H9 (cell line): ENCODE data around the gene GRIA1. TPM values are rescaled to one million over a fixed set of nuclear protein-coding genes. Genes with fewer than 3 reads are reported as not detected.

Experiments used
- DNase-seq: peaks from one replicate; pipeline ENCODE4 v3.0.0-alpha.2; 2017
- H2AFZ ChIP-seq: one replicate; pipeline ENCODE4 v1.6.1; 2013; ENCODE audit warnings: mild to moderate bottlenecking, low read length, control low read depth, moderate library complexity
- H2AK5ac ChIP-seq: 2 replicates; pipeline ENCODE4 v1.6.1; 2013; ENCODE audit warnings: low read length, control low read depth, mixed read lengths; ENCODE audit not compliant: insufficient read length
- H2BK120ac ChIP-seq: one replicate; pipeline ENCODE4 v1.6.1; 2013; ENCODE audit warnings: low read depth, mild to moderate bottlenecking, low read length, control low read depth, inconsistent platforms; ENCODE audit not compliant: poor library complexity, severe bottlenecking
- H2BK12ac ChIP-seq: 2 replicates; pipeline ENCODE4 v1.6.1; 2013; ENCODE audit warnings: low read length, control low read depth, mixed read lengths, low read depth; ENCODE audit not compliant: insufficient read length
- H2BK15ac ChIP-seq: 2 replicates; pipeline ENCODE4 v1.6.1; 2013; ENCODE audit warnings: low read depth, low read length, control low read depth
- H2BK20ac ChIP-seq: one replicate; pipeline ENCODE4 v1.6.1; 2013; ENCODE audit warnings: low read depth, mild to moderate bottlenecking, low read length, control low read depth, inconsistent platforms; ENCODE audit not compliant: poor library complexity, severe bottlenecking
- H2BK5ac ChIP-seq: 2 replicates; pipeline ENCODE4 v1.6.1; 2013; ENCODE audit warnings: low read length, control low read depth, mixed read lengths; ENCODE audit not compliant: insufficient read length
- H3K14ac ChIP-seq: 2 replicates; pipeline ENCODE4 v1.6.1; 2013; ENCODE audit warnings: low read length, control low read depth; ENCODE audit not compliant: insufficient read depth
- H3K18ac ChIP-seq: 2 replicates; pipeline ENCODE4 v1.6.1; 2013; ENCODE audit warnings: low read depth, mild to moderate bottlenecking, mixed read lengths, low read length, control low read depth; ENCODE audit not compliant: insufficient read length
- H3K23ac ChIP-seq: 2 replicates; pipeline ENCODE4 v1.6.1; 2013; ENCODE audit warnings: low read length, control low read depth, mixed read lengths, low read depth; ENCODE audit not compliant: insufficient read length
- H3K23me2 ChIP-seq: 2 replicates; pipeline ENCODE4 v1.6.1; 2013; ENCODE audit warnings: low read depth, mild to moderate bottlenecking, mixed read lengths, low read length, control low read depth; ENCODE audit not compliant: insufficient read length, poor library complexity, severe bottlenecking
- H3K27ac ChIP-seq: 2 replicates; pipeline ENCODE4 v1.5.1; 2013; ENCODE audit warnings: low read length, control low read depth, mixed read lengths, low read depth; ENCODE audit not compliant: insufficient read length
- H3K27me3 ChIP-seq: 2 replicates; pipeline ENCODE4 v1.6.1; 2013; ENCODE audit warnings: low read length, control low read depth, inconsistent platforms; ENCODE audit not compliant: insufficient read depth
- H3K4ac ChIP-seq: 2 replicates; pipeline ENCODE4 v1.6.1; 2013; ENCODE audit warnings: low read depth, mild to moderate bottlenecking, control low read depth, inconsistent platforms, low read length, moderate library complexity
- H3K4me1 ChIP-seq: 2 replicates; pipeline ENCODE4 v1.6.1; 2013; ENCODE audit warnings: low read length, control low read depth, inconsistent platforms; ENCODE audit not compliant: insufficient read depth
- H3K4me2 ChIP-seq: 2 replicates; pipeline ENCODE4 v1.6.1; 2013; ENCODE audit warnings: low read length, control low read depth, mixed read lengths; ENCODE audit not compliant: insufficient read length, insufficient read depth
- H3K56ac ChIP-seq: 2 replicates; pipeline ENCODE4 v1.6.1; 2013; ENCODE audit warnings: low read depth, mild to moderate bottlenecking, mixed read lengths, low read length, control low read depth; ENCODE audit not compliant: insufficient read length
- H3K79me1 ChIP-seq: 2 replicates; pipeline ENCODE4 v1.6.1; 2013; ENCODE audit warnings: low read depth, mild to moderate bottlenecking, moderate library complexity, low read length, control low read depth, inconsistent platforms; ENCODE audit not compliant: insufficient read depth, poor library complexity, severe bottlenecking
- H3K79me2 ChIP-seq: 2 replicates; pipeline ENCODE4 v1.6.1; 2013; ENCODE audit warnings: low read length, control low read depth, inconsistent platforms; ENCODE audit not compliant: insufficient read depth
- H3K9ac ChIP-seq: 2 replicates; pipeline ENCODE4 v1.6.1; 2013; ENCODE audit warnings: low read length, control low read depth, mixed read lengths; ENCODE audit not compliant: insufficient read length; ENCODE audit errors: extremely low read depth
- H3K9me3 ChIP-seq: one replicate; pipeline ENCODE4 v1.6.1; 2013; ENCODE audit warnings: low read depth, low read length, inconsistent platforms; ENCODE audit not compliant: control insufficient read depth
- H3T11ph ChIP-seq: one replicate; pipeline ENCODE4 v1.6.1; 2013; ENCODE audit warnings: mild to moderate bottlenecking, low read length, control low read depth, inconsistent platforms
- H4K20me1 ChIP-seq: one replicate; pipeline ENCODE4 v1.6.1; 2013; ENCODE audit not compliant: control insufficient read depth, insufficient read length, insufficient read depth
- H4K5ac ChIP-seq: 2 replicates; pipeline ENCODE4 v1.6.1; 2013; ENCODE audit warnings: low read depth, mild to moderate bottlenecking, mixed read lengths, low read length, control low read depth; ENCODE audit not compliant: insufficient read length
- H4K8ac ChIP-seq: replicated peaks from 2 replicates; pipeline ENCODE4 v1.6.1; 2013; ENCODE audit warnings: low read length, control low read depth, mixed read lengths, low read depth; ENCODE audit not compliant: insufficient read length
- H4K91ac ChIP-seq: 2 replicates; pipeline ENCODE4 v1.6.1; 2013; ENCODE audit warnings: low read depth, mild to moderate bottlenecking, moderate library complexity, mixed read lengths, low read length, control low read depth; ENCODE audit not compliant: insufficient read length
- H3K27ac Mint-ChIP-seq, 3 experiments: 2 replicates in 2 of 3; 3 replicates in 1 of 3; pipeline ENCODE4 v1.8.0; 2020 to 2021; ENCODE audit warnings: mixed read lengths in 3 of 3, mild to moderate bottlenecking in 1 of 3, moderate library complexity in 1 of 3
- H3K27me3 Mint-ChIP-seq: 2 replicates; pipeline ENCODE4 v1.8.0; 2021; ENCODE audit warnings: low read depth, mild to moderate bottlenecking, moderate library complexity, mixed read lengths
- H3K36me3 Mint-ChIP-seq, 3 experiments: 2 replicates in 2 of 3; 3 replicates in 1 of 3; pipeline ENCODE4 v1.8.0; 2020 to 2021; ENCODE audit warnings: low read depth in 3 of 3, mixed read lengths in 3 of 3; ENCODE audit not compliant: insufficient read depth in 1 of 3
- H3K4me1 Mint-ChIP-seq, 2 experiments: 2 replicates each; pipeline ENCODE4 v1.8.0; 2020; ENCODE audit warnings: mixed read lengths in 2 of 2
- H3K4me3 Mint-ChIP-seq, 2 experiments: 2 replicates in 1 of 2; 3 replicates in 1 of 2; pipeline ENCODE4 v1.8.0; 2020 to 2021; ENCODE audit warnings: mild to moderate bottlenecking in 2 of 2, mixed read lengths in 2 of 2, moderate library complexity in 1 of 2
- H3K9me3 Mint-ChIP-seq, 2 experiments: 2 replicates in 1 of 2; 3 replicates in 1 of 2; pipeline ENCODE4 v1.8.0; 2020; ENCODE audit warnings: mild to moderate bottlenecking in 2 of 2, mixed read lengths in 2 of 2, moderate library complexity in 1 of 2
- WGBS: extraction: QIAGEN DNeasy Blood & Tissue Kit; methylation state at CpG from one replicate; pipeline ENCODE4 v1.1.7; 2013; ENCODE audit warnings: missing lambda C conversion rate, low lambda C conversion rate, mixed read lengths; ENCODE audit not compliant: insufficient read length; ENCODE audit errors: extremely low coverage; 5-methylcytosine and 5-hydroxymethylcytosine counted together
- total RNA-seq: library from RNA; stranded (reverse); gene quantifications from 2 replicates; pipeline ENCODE4 v1.2.1, GENCODE V29; 2021
- TF ChIP-seq, protein P1 (sequence below): fragments of 200-600 bp; sonication (generic); conservative IDR thresholded peaks from 3 replicates; pipeline ENCODE4 v1.8.0; 2021; ENCODE audit warnings: antibody characterized with exemption, mild to moderate bottlenecking

GRIA1 gene
- total RNA-seq, 1 experiment from 2014 or later: 0.52 TPM

DNA sequence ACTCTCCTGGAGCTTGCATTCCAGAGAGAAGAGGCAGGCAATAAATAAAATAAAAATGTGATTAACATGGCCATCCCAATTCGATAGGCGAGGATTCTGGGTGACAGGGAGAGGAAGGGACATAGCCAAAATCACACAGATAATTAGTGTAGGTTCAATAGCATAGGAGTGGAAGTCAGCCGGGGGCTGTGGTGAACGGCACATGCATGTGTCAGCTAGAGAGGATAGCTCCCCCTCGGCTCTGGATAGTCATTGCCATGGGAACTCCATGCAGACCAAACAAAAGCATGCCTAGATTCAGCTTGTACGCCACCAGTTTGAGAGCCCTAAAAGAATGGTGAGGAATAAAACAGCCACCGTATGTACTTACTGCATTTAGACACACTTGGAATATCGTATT, 223.5 kb downstream of the GRIA1 start:
- no peak overlapping the region for H4K8ac ChIP-seq
- no peak overlapping the region for H2AFZ ChIP-seq
- DNase-seq: no peak
- H3K27me3 ChIP-seq: no peaks in the 10 kb centered on the region
- H2AK5ac ChIP-seq: no peak overlapping the region
- no peak overlapping the region for H2BK20ac ChIP-seq
- no peak overlapping the region for H2BK120ac ChIP-seq
- Mint-ChIP-seq H3K4me3 (no peak overlapping the region), H3K27ac (no peak overlapping the region), H3K9me3 (no peaks in the 10 kb centered on the region), H3K36me3 (no peaks in the 10 kb centered on the region; a peak in 1 of 7 replicates), H3K4me1 (no peaks in the 10 kb centered on the region; a peak in 1 of 4 replicates), H3K27me3 (no peaks in the 10 kb centered on the region)
- H3K23me2 ChIP-seq: no peaks in the 10 kb centered on the region
- H3T11ph ChIP-seq: no peak overlapping the region
- H3K27ac ChIP-seq: no peak overlapping the region
- no peak overlapping the region for H3K4ac ChIP-seq
- H4K20me1 ChIP-seq: no peaks in the 10 kb centered on the region
- H3K79me1 ChIP-seq: no peaks in the 10 kb centered on the region
- no peak overlapping the region for H3K56ac ChIP-seq
- no CpG with 5 or more reads among the region's 8 CpGs for WGBS
- H3K18ac ChIP-seq: no peak overlapping the region
- H3K4me1 ChIP-seq: no peaks in the 10 kb centered on the region
- H3K4me2 ChIP-seq: no peak overlapping the region
- H3K23ac ChIP-seq: no peak overlapping the region
- no peak overlapping the region for H3K9ac ChIP-seq
- H4K5ac ChIP-seq: no peak overlapping the region
- no peaks in the 10 kb centered on the region for H3K9me3 ChIP-seq
- H3K79me2 ChIP-seq: no peaks in the 10 kb centered on the region
- H2BK5ac ChIP-seq: no peak overlapping the region
- TF ChIP-seq, protein P1, sequence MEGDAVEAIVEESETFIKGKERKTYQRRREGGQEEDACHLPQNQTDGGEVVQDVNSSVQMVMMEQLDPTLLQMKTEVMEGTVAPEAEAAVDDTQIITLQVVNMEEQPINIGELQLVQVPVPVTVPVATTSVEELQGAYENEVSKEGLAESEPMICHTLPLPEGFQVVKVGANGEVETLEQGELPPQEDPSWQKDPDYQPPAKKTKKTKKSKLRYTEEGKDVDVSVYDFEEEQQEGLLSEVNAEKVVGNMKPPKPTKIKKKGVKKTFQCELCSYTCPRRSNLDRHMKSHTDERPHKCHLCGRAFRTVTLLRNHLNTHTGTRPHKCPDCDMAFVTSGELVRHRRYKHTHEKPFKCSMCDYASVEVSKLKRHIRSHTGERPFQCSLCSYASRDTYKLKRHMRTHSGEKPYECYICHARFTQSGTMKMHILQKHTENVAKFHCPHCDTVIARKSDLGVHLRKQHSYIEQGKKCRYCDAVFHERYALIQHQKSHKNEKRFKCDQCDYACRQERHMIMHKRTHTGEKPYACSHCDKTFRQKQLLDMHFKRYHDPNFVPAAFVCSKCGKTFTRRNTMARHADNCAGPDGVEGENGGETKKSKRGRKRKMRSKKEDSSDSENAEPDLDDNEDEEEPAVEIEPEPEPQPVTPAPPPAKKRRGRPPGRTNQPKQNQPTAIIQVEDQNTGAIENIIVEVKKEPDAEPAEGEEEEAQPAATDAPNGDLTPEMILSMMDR: no peak
- H4K91ac ChIP-seq: no peak overlapping the region
- H3K14ac ChIP-seq: no peak overlapping the region
- H2BK12ac ChIP-seq: no peak overlapping the region
- H2BK15ac ChIP-seq: no peak overlapping the region
